HG03025 (cell line): ENCODE measurements around the gene ELAC2.

Source experiments
- ATAC-seq: cut with Tn5 transposase; IDR thresholded peaks from one replicate; pipeline ENCODE4 v1.9.1; 2021; ENCODE audit warnings: mild to moderate bottlenecking, moderate library complexity; ENCODE audit not compliant: unreplicated experiment, low FRiP score

ELAC2 gene

DNA sequence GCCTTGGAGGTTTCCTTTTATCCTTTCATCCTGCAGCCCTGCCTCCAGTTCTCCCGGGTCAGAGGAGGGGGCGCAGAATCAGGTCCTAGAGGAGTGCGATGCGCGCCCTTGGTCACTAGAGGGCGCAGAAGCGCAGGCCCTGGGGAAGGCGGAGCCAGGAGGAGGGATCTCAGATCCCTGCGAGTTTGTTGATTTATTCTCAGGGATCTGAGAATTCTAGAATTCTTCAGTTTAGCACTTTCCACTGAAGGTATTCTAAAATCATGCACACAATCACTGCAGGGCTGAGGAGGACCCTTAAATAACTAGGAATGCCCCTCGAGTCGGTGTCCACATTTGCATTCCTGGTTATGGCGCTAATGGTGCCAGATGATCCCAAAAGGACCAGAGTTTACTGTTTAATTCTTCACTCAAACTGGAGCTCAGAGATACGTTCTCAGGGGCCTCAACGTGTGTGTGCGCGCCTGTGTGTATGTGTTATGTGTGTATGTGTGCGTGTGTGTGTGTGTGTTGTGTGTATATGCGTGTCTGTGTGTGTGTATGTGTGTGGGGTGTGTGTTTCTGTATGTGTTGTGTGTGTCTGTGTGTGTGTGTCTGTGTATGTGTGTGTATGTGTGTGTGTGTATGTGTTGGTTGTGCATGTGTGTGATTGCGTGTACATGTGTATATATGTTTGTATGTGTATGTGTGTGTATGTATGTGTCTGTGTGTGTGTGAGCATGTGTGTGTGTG lies 6.9 kb upstream of the ELAC2 start:
- peak; percentile 69 for ATAC-seq

DNA sequence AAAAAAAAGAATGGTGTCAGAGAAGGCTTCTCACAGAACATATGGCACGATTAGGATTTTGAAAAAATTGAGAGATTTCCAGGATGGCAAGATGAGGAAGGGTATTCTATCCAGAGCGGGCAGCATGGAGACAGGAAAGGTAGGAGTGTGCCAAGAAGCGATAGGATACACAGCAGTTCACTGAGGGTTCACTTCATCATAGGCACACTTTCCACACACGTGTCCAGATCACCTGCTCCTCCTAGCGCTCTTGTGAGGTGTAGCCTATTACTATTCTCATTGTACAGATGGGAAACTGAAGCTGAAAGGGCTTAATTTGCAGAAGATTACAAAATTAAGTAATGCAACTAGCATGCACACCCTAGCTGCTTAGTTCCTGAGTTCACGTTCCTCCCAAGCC lies 6.2 kb upstream of the ELAC2 start:
- ATAC-seq: no peak

DNA sequence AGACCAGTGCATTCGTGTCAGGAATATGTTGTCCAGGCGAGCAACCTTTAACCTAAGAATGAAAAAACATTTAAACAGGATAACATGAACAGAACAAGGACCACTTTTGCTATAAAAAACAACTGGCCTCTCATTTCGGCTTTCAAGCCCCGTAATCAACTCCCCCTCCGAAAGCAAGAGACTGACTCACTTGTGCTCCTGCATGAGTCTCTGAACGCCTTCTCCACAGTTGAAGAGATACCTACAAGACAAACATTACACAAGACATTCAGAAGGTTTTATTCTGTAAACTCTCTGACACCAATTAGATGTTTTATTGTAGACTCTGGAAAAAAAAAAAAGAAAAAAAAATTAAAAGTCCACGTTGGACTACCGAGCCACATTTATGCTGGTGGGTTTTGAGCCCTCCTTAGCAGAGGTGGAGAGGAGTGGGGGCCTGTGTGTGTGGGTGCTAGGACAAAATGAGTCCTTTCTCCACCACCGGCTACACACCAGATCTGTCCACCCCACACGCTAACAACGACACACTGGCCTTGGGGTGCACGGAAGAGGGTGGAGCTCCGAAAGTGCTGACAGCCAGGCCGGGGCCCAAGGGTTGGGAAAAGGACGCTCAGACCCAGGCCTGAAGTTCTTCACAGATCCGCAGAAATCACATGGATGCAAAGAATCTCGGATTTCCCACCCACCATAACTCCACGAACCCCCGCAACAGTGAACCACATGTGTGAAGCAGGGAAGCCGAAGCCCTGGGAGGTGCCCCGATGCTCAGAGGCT lies 759 bp downstream of the ELAC2 start:
- peak; percentile 6 for ATAC-seq

DNA sequence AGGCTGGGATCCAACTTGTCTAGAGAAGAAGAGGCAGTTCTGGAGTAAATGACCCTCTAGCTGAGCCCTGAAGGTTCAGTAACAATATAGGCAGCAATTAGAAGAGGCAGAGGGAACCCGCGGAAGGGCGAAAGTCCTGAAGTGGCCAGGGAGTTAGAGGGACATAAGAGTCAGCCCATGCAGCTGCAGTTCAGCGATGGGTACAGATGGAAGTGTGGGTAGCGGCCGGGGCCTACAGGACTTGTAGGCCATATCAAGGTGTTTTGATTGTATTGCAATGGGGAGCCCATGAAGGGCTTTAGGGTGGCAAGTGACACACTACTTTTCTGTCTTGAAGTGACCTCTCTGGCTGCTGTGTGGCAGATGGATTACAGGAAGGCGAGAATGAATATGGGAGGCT lies 3.0 kb downstream of the ELAC2 start:
- ATAC-seq: no peak

DNA sequence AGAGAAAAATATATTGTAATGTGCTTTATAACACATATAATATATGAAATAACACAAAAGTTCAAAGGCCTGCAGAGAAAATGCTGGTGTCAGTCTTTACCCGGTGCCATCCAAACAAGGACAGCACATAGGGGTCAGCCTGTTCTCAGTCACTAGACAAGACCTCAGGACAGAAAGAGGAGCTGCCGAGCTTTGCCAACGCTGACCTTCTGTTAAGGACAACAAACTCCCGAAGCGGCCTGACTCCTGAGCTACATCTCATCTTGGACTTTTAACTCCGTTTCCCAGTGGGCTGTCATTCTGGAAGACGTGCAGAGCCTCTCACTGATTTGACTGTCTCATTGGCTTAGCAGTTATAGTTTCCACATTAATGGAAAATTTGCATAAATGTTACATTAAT lies 6.9 kb downstream of the ELAC2 start:
- no peak for ATAC-seq

DNA sequence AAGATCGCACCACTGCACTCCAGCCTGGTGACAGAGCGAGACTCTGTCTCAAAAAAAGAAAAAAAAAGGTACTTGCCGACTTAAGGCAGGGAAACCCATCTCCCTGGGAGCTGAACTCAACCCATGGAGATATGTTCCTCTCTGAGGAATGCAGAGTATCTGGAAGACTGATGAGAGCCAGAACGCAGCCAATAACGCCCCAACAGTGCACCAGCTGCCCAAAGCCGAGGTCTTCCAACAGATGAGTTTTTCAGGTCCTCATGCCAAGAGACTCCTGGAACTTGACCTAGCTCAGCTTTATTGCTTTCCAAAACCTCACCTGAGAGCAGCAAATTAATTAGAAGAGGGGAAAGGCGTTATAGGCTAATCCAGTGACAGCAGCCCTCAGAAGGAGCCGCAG lies 9.4 kb downstream of the ELAC2 start:
- no peak for ATAC-seq

DNA sequence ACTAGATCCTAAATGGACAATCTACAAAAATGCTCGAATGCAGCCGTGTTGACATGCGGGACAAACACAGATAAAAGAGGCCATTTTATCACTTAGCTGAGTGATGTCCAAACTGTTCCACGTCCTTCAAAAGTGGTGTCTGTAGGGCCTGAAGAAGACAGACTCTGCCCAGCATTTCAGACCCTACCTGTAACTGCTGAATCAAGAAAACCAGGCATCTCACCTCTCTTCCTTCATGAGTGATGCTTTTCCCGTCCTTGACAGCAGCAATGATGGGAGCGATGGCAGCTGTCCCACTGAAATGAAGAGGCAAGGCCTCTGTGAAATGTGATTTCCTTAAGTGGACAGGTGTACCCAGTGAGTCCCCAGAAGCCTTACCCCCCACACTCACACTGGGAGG lies 12.3 kb downstream of the ELAC2 start:
- no peak for ATAC-seq

DNA sequence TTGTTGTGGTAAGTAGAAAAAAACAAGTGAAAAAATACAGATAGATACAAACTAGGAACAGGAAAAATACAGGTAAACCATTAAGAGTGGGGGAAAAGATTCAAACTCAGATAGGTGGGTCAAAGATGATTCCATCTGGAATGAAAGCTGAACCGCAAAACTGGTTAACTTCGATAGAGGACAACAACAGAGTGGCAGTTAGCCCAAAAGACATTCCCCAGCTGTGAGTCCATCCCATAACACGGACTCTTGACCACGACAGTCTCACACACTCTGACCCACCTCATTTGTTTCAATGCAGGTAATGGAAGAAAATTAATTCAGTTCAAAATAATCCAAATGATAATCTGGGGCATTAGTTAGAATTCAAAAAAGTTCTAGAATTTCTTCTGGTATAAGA lies 13.5 kb downstream of the ELAC2 start:
- no peak for ATAC-seq

DNA sequence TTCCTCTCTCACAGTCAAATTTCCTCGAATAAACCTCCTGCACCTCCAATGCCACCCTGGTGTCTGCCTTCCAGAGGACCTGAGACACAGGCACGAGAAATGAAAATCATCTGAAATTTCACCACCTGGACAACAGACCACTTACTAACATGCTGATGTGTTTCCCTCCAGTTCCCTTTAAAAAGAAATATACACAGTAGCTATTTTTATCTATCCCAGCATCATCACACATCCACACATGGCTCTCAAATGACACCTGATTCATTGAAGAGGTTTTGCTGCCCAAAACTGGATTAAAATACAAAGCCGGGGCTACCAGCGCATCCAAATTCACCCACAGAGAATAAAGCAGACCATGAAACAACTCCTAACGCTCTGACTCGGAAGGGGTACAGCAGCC lies 13.9 kb downstream of the ELAC2 start:
- ATAC-seq: no peak

DNA sequence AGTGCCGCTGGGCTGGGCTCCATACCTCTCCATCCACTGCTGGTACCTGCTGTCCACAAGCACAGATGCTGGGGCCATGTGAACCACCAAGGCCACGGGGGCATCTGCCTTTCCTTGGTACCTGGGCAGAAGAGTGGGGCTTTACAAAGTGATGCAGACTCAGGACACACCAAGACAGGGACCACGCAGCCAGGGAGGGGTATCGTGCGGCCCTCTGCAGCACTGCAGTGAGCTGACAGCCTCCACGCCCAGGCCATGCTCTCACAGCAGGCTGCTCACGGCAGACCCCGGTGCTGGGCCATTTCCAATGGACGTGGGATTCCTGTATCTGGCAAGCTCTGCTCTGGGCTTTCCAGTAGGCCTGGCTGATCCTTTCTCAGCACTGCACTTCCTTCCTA lies 14.4 kb downstream of the ELAC2 start:
- no peak for ATAC-seq

DNA sequence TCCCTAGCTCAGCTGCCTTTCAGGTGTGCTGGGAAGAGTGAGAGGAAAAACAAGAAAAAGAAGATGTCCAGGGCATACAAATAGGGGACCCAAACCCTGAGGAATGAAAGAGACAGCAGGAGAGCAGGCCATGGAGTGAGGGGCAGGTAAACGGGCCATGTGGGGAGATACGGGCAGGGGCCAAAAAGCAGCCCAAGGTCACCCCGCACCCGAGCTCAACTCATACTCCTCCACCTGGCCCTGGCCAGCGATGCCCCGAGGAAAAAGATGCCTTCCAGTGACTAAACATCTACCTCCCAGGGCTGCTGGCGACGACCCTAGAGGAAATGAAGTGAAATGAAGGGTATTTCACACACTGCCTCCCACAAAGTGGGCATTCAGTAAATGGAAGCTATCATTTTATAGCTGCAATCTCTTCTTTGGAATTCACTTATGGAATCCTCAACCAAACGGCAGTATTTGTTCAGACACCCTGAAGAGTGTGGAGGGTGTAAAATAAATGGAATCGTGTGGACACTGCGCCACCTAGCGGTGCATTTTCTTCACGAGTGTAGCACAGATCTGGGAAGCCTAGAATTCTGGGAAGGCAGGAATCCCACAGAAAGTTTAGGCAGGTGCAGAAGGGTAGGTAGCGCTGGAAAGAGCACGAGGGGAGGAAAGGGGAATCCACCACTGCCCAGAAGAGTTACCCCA lies 14.9 kb downstream of the ELAC2 start:
- no peak for ATAC-seq

DNA sequence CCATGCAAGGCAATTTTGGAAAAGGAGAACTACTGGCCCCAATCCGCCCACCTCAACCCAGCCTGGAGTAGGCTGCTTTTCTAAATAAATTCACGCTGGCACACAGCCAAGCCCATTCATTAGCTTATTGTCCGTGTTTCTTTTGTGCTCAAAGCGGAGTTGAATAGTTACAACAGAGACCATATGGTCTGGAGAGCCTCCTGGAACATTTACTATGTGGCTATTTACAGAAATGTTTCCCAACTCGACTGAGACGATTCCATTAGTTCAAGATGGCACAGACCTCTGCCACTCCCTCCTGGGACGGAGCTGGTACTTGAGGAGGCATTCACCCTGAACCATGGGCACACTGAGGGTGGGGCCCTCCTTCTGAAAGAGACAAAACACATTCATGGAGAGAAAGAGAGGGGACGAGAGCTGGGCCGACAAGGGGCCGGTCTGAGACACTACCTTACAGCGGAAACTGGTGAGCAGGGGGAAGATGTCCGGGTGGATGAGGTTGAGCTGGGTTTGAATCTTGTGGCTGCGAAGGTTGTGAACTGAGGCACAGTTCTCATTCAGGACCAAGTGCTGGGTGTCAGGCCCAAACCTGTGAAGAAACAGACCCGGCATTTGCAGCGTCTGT lies 15.7 kb downstream of the ELAC2 start:
- no peak for ATAC-seq

DNA sequence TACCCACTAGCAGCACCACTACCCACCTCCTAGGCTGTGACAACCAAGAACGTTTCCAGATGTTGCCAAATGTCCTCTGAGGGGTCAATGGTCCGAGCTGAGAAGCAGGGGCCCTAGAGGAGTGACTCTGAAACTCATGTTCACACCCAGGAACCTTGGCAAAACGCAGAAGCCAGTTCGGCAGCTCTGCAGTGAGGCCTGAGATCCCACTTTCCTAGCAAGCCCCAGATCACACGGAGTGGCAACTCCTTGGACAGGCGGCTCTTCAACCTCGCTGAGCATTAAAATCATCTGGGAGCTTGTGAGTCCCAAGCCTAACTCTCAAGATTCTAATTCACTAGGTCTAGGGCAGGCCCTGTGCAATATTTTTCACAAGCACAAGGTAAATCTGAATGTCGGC lies 17.3 kb downstream of the ELAC2 start:
- no peak for ATAC-seq

DNA sequence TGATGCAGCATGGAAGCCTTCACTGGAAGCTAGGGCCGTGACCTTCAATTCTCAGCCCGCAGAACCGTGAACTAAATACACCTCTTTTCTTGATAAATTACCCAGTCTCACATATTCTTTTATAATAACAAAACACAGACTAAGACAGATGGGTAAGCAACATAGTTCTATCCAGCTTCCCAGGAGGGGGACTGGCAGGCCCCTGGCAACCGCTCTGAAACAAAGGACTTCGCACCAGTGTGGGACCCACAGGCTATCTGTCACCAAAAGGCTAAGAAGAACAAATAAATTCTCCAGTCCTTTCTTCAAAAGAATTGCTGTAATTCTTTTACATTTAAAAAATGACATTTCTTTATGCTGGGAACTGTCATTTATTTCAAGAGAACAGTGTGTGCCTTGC lies 19.0 kb downstream of the ELAC2 start:
- no peak for ATAC-seq

DNA sequence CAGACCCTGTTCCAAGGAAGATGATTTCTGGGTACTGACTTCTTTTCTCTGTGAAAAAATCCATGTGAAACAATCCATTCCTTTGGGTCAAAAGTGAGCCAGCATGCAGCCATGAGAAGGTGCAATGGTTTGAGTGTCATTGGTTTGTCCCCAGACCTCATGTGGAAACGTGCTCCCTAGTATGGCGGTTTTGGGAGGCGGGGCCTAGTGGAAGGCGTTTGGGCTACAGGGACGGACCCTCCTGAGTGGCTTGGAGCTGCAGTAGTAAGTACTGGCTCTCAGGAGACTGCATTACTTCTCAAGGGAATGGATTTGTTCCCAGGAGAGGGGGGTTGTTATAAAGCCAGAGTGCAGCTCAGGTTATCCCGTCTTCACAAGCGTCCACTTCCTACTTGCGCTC lies 19.4 kb downstream of the ELAC2 start:
- no peak for ATAC-seq

DNA sequence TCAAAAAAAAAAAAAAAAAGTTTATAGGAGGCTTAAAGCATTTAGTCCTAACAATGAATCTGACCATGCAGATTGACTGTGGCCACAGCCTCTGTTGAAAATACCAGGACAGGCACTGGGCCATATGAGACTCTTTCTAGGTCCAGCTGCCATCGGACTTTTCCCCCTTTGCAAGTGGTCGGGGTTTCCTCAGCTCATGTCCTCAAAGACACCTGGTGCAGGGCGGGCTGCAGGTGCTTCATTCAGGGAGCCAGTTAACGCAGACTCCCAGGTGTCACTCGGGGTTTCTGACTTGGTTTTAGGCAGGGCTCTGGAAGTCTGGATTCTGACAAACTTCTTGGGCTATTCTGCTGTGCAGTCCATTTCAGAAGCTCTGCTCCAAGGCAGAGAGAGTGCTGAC lies 20.9 kb downstream of the ELAC2 start:
- ATAC-seq: no peak

DNA sequence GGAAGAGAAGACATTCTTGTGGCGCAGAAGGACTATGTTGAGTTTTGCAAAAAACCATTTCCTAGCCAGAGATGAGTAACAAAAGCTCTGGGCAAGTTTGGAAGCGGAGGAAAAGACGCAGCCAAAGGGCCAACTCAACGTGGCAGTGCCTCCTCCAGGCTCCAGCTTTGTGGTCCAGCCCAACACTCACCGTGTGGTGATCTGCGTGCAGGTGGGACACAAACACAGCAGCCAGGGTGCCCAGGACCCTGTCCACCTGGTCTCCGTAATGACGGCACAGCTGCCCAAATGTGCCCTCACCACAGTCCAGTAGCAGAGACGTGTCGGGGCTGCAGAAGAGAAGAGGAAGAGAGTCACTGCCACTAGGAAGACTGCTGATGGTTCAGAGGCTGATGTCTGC lies 21.5 kb downstream of the ELAC2 start:
- no peak for ATAC-seq

DNA sequence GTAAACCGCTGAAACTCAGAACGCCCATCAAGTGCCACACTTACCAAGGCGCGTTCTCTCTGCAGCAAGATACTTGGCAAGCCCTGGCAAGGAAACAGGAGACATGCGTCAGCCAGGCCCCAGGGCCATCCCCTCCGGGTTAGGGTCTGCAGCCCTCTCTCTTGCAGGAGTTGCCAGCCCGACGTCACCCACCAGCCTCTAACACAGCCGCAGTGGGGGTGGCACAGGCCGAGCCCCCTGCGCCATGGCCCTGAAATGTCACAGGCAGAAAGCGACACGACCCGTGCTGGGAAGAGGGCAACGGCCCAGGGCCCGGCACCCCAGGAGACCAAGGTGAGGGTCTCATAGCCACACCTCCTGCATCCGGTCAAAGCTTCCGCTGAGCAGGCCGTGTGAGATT lies 21.9 kb downstream of the ELAC2 start:
- ATAC-seq: no peak

DNA sequence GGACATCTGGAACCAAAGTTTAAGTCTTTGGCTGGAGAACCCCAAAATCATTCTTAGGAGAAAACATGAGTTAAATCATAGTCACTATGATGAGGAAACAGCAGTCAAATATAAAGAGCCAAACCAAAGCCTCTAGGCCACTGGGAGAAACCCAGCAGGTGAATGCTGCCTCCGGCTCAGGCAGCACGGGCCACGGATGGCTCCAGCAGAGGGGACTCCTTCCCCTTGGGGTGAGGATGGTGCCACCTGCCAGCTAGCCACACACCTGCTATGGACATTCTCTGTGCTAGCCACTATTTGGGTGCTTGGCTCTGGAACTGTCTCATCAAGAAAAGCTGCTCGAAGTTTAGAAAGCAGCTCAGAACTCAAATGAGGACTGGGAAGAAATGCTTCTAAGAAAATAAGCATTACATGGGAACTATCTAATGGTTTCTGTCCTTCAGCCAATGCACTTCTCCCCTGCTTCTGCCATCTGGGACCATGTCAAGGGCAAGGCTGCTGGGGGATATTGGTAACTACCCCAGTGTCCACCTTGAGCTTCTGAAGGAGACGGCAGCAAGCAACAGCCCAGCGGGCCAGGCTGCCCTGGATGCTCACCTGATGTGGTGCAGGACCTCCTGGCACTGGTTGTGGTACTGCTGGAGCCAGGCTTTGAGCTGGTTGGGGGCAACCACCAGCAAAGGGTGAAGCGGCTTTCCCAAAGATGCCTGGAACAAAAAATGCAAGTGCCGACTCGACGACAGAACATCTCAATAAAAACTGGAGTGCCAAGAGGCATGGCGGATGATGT lies 22.5 kb downstream of the ELAC2 start:
- no peak for ATAC-seq

DNA sequence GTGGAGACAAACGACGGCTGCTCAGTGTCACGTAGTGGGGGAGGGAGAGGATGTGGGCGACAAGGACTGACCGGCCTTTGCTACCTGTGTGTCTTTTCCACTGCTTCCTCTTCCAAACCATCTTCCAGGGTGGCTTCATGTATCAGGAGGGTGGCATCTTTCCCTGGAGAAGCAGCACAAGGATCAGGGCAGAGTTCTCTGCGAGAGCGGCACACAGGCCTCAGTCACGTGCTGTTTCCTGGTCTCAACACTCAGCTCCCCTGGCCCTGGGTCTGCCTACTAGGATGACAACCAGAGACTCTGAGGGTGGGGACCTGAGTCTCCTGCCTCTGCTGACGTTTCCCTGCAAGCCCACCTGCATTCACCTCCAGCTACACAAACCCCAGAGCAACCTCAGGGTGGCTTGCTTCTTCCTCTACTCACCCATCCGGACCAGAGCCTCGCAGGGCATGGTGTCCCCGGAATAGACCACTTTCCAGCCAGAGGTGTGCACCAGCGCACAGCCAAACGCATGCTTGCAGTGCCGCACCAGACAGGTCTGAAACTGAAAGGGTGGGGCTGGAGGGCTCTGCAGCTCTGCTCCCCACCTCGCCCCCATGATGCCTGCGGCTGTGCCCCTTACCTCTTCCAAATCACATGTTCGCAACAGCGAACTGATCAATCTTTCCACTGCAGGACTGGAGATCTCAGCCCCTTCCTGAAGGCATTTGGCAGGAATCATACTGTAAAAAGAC lies 23.3 kb downstream of the ELAC2 start:
- no peak for ATAC-seq
